Activated CD8-positive, alpha-beta memory T cell treated with anti-CD3 and anti-CD28 coated beads for 36 hours (primary cell): ENCODE measurements around the gene NAGPA. TPM values are rescaled to one million over a fixed set of nuclear protein-coding genes. Genes with fewer than 3 reads are reported as not detected.
"Not testable (repeated sequence)": the region's sequence is repeated elsewhere in the genome, so short reads cannot be mapped to it uniquely, and the experiment has no call there.

Source experiments
- CTCF ChIA-PET: fragments of 350-600 bp; sonication (Branson Sonifier 250); formaldehyde crosslinking; loops from one replicate; lab custom pipeline; 2021; ENCODE audit warnings: antibody characterized with exemption; lab: Charles Lee
- POLR2A ChIA-PET: fragments of 350-600 bp; sonication (Branson Sonifier 250); formaldehyde crosslinking; loops from one replicate; lab custom pipeline; 2021; ENCODE audit warnings: antibody characterized with exemption; lab: Charles Lee
- total RNA-seq, 2 experiments: library from RNA; stranded (reverse); gene quantifications; one replicate each; pipeline ENCODE4 v1.2.3, GENCODE V29; 2021

NAGPA gene
- total RNA-seq, 2 experiments from 2014 or later, result 15.9 to 16.7 TPM

- CTCF ChIA-PET, result no interaction called here
- POLR2A ChIA-PET, result no interaction called here
Observed at GRCh38 chr16:5064915-5065314, 31.2 kb upstream of the NAGPA start.

- CTCF ChIA-PET, result no interaction called here
- POLR2A ChIA-PET, result interaction anchor here (0.5 kb wide), 1 partner anchor 13 kb away, joined by 3 read pairs; no protein-coding TSS in a partner anchor
Observed at GRCh38 chr16:5062790-5063765, 29.3 kb upstream of the NAGPA start.

GRCh38 chr16:5062051-5062450 is 28.3 kb upstream of the NAGPA start:
- POLR2A ChIA-PET, result no interaction called here
- CTCF ChIA-PET, result no interaction called here

GRCh38 chr16:5060073-5060641 is 26.4 kb upstream of the NAGPA start:
- ChIA-PET POLR2A (no interaction called here), CTCF (no interaction called here)

GRCh38 chr16:5059386-5060072 is 25.8 kb upstream of the NAGPA start:
- CTCF ChIA-PET, result no interaction called here
- POLR2A ChIA-PET, result no interaction called here

GRCh38 chr16:5058476-5058875 is 24.7 kb upstream of the NAGPA start:
- POLR2A ChIA-PET, result no interaction called here

GRCh38 chr16:5056352-5056751 is 22.6 kb upstream of the NAGPA start:
- ChIA-PET POLR2A (no interaction called here), CTCF (interaction anchor here (1.5 kb wide), 1 partner anchor 36 kb away, joined by 8 read pairs; no protein-coding TSS in a partner anchor)

More at GRCh38 chr16:5058476-5058875, 24.7 kb upstream of the NAGPA start:
- CTCF ChIA-PET, result no interaction called here

- POLR2A ChIA-PET, result no interaction called here
- CTCF ChIA-PET, result interaction anchor here (1.2 kb wide), 1 partner anchor 37 kb away, joined by 3 read pairs; no protein-coding TSS in a partner anchor
Observed at GRCh38 chr16:5054876-5055865, 21.4 kb upstream of the NAGPA start.

- CTCF ChIA-PET, result no interaction called here
- POLR2A ChIA-PET, result no interaction called here
Observed at GRCh38 chr16:5046914-5047313, 13.2 kb upstream of the NAGPA start.

GRCh38 chr16:5045499-5046115 is 11.9 kb upstream of the NAGPA start:
- POLR2A ChIA-PET, result no interaction called here
- CTCF ChIA-PET, result no interaction called here

GRCh38 chr16:5044581-5044980 is 10.8 kb upstream of the NAGPA start:
- CTCF ChIA-PET, POLR2A ChIA-PET: not testable (repeated sequence)

GRCh38 chr16:5044011-5044540 is 10.3 kb upstream of the NAGPA start:
- ChIA-PET CTCF (no interaction called here), POLR2A (no interaction called here)

GRCh38 chr16:5042574-5043171 is 8.9 kb upstream of the NAGPA start:
- ChIA-PET CTCF (interaction anchor here (0.6 kb wide), 1 partner anchor 18 kb away, joined by 3 read pairs; no protein-coding TSS in a partner anchor), POLR2A (no interaction called here)

- POLR2A ChIA-PET, result no interaction called here
Observed at GRCh38 chr16:5041600-5042133, 7.9 kb upstream of the NAGPA start.

GRCh38 chr16:5040451-5040850 is 6.7 kb upstream of the NAGPA start:
- ChIA-PET CTCF (no interaction called here), POLR2A (no interaction called here)

More at GRCh38 chr16:5041600-5042133, 7.9 kb upstream of the NAGPA start:
- CTCF ChIA-PET, result no interaction called here

- POLR2A ChIA-PET, result no interaction called here
- CTCF ChIA-PET, result no interaction called here
Observed at GRCh38 chr16:5036228-5037156, 2.8 kb upstream of the NAGPA start.

GRCh38 chr16:5035909-5036227 is 2.1 kb upstream of the NAGPA start:
- ChIA-PET CTCF (no interaction called here), POLR2A (no interaction called here)
